AG09319 (cell line): ENCODE measurements around the gene NLGN1.

Source experiments
- DNase-seq: peaks from one replicate; pipeline ENCODE4 v3.0.0-alpha.2; 2010; ENCODE audit warnings: low read depth; ENCODE audit errors: extremely low read depth
- TF ChIP-seq, protein P1 (sequence below): IDR thresholded peaks from 2 replicates; pipeline ENCODE4 v1.5.1; 2011; ENCODE audit warnings: low read depth, mild to moderate bottlenecking, inconsistent platforms, low read length, moderate library complexity

The NLGN1 gene

DNA sequence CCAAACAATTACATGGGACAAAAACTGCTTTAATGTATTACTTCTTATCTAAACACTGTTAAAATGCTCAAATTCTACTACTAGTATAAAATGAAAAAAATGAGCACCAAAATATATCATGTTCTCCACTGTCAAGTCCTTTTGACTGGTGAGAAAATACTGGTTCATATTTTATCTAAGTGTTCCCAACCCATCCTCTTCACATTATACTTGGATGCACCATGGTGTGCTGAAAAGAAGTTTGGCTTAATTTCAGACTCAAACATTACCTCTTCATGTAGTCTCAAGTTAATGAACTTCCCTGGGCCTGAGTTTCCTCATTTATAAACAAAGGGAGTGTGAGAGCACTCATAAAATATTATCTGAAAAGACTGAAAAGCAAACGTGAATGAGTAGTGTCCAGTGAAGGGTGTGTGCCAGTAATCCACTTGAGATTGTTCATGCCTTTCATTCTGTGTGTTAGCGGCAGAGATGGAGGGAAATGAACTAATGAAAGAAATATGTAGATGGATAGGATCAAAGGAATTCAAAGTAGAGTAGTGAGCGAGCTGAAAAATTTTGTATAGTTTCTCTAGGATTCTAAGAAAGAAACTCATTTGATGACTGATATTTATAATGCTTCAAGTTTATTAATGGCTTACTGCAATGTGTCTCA, 263.2 kb downstream of the NLGN1 start:
- TF ChIP-seq, protein P1, sequence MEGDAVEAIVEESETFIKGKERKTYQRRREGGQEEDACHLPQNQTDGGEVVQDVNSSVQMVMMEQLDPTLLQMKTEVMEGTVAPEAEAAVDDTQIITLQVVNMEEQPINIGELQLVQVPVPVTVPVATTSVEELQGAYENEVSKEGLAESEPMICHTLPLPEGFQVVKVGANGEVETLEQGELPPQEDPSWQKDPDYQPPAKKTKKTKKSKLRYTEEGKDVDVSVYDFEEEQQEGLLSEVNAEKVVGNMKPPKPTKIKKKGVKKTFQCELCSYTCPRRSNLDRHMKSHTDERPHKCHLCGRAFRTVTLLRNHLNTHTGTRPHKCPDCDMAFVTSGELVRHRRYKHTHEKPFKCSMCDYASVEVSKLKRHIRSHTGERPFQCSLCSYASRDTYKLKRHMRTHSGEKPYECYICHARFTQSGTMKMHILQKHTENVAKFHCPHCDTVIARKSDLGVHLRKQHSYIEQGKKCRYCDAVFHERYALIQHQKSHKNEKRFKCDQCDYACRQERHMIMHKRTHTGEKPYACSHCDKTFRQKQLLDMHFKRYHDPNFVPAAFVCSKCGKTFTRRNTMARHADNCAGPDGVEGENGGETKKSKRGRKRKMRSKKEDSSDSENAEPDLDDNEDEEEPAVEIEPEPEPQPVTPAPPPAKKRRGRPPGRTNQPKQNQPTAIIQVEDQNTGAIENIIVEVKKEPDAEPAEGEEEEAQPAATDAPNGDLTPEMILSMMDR = no peak
- DNase-seq = no peak

DNA sequence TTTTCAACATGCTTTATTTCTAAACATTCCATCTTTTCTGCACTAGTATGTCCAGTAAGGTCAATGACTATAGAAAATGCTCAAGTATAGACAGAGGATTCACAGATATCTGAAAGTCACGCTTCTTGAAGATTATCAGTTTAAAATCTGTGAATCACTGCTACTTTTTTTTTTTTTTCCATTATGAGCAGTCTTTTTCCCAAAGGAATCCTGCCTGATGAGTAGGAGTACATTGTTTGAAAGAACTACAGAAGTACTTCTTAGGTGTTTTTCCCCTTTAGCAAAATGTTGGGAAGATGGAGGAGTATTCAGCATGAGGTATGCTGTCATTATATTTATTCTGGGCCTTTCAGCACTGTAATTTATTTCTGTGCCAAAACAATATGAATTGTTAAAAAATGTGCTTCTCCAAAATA, 266.2 kb downstream of the NLGN1 start:
- no peak for DNase-seq
- TF ChIP-seq, protein P1 = no peak

DNA sequence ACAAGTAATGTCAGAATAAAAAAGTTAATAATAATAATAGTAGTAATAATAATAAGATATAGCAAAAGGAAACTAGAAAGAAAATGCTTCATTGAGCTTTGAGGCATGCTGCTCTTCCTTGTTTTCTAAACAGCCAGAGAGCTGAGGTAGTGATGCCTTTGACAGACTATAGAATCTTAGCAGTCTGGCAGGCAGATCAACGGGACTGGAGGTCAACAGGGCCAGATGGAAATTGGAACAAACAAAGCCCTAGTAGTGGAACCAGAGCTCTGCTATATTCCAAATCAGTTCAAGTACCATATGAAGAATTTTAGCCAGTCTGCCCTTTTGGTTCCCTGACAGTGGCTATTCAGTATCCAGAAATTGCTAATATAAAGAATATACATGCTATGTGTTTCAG, 278.6 kb downstream of the NLGN1 start:
- TF ChIP-seq, protein P1 = no peak

DNA sequence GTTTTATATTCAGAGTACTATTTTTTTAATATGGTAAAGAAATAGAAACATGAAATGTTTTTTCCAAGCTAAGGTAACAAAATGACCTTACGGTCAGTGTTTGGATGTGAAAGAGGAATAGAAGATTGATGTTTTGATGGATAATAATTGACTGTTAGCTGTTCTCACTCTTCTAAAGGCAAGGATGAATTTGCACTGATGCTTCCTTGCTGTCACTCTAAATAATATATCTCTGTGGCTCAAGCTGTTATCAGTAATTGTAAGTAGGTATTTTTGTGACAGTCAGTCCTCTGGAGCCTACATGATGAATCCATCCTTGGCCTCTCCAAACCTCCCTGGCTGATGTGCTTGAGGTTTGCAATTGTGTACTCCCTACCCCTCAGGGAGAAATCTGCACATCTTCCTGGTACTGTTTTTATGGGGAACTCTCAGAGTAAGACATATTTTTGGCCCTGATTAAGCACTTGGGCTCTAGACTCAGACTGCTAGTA, 283.7 kb downstream of the NLGN1 start:
- DNase-seq = no peak
- TF ChIP-seq, protein P1 = no peak

More for the DNA sequence above, 278.6 kb downstream of the NLGN1 start:
- DNase-seq = no peak

DNA sequence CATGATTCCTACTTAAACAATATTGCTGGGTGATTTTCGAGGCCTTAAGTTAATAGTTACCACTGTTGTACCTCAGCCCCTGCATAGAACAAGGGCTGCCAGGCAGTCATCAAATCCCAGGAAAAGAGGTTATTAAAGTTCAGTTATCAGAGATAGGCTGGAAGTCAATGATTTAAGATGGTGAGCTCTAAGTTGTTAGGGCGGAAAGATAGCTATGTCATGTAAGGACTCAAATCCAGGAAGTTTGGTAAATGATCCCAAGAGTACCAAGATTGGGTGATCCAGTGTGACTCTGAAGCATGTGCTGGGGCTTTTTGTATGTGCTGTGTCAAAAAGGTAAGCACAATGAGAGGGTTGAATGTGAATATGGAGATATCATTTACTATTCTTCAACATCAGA, 287.9 kb downstream of the NLGN1 start:
- no peak for DNase-seq
- TF ChIP-seq, protein P1 = no peak

DNA sequence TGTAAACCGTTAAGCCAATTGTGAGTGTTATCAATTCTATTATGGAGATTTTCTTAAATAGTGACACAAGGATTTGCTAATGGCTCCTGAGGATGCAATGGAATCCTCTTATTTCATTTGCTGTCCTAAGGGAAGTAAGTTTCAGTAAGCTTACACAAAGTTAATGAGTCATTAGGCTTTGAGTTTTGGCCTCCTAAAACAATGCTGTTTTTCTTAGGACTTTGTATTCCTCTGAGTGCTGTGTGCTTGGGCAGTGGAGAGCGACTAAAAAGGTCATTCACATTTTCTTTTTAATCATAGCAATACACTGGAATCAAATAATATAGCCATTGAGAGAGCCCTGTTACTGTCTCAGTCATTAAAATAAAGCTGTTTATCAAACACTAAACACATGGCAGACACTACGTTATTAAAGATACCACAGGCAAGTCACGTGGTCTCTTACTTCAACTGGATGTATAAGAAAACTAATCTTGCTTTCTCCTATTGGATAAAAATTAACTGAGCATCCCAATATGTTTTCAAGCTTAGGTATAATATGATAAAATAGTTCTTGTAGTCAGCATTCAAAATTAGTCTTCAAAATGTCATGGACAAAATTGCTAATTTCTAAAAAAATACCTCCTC, 290.8 kb downstream of the NLGN1 start:
- TF ChIP-seq, protein P1 = no peak
- DNase-seq = no peak

DNA sequence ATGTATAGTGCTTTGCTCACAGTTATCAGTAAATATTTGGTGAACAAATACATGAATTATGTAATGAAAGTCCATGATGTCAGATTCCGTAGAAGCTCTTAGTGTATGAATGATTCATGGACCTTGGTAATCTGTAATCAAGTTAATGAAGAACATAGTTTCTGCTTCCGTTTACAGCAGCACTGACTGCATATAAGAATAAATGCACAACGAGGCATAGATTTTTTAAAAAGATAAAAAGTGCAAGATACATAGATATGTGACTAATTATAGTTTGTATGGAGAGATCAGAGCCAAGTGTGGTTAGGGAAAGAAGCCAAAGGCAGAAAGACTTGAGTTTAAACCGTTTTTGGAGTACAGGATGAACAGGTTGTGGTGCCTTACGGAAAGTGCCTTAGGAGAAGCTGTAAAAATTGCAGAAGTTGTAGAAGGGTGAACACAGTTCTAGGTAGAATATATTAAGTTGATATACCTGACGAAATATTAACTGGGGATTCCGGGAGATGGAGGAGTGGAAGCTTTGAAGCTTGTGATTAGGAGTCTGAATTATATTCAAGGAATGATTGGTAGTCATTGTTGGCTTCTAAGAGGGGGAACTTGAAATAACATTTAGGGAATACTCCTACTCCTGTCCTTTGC, 293.1 kb downstream of the NLGN1 start:
- DNase-seq = no peak
- TF ChIP-seq, protein P1 = no peak
